Activated CD8-positive, alpha-beta memory T cell treated with anti-CD3 and anti-CD28 coated beads, Interleukin-2, amount 50 U/mL, for 1 hour (primary cell): ENCODE data around the gene TNK2.
"Not testable (repeated sequence)": the region's sequence is repeated elsewhere in the genome, so short reads cannot be mapped to it uniquely, and the experiment has no call there.

Source experiments
- DNase-seq: peaks from one replicate; pipeline ENCODE4 v3.0.0-alpha.2; 2020; ENCODE audit errors: extremely low read depth

Gene TNK2

GRCh38 chr3:195916991-195917390, 8.6 kb upstream of the TNK2 start:
- no peak for DNase-seq

GRCh38 chr3:195916291-195916690, 7.9 kb upstream of the TNK2 start:
- DNase-seq: no peak

- DNase-seq: peak; percentile 86
Observed at GRCh38 chr3:195914648-195915473, 6.5 kb upstream of the TNK2 start.

GRCh38 chr3:195914146-195914545, 5.8 kb upstream of the TNK2 start:
- DNase-seq: not testable (repeated sequence)

GRCh38 chr3:195913382-195913781, 5.0 kb upstream of the TNK2 start:
- no peak for DNase-seq

GRCh38 chr3:195911946-195912270, 3.6 kb upstream of the TNK2 start:
- no peak for DNase-seq

- DNase-seq: no peak
Observed at GRCh38 chr3:195911041-195911945, 2.9 kb upstream of the TNK2 start.

GRCh38 chr3:195910499-195910845, 2.1 kb upstream of the TNK2 start:
- no peak for DNase-seq

- DNase-seq: peak; percentile 57
Observed at GRCh38 chr3:195909644-195910498, 1.5 kb upstream of the TNK2 start.

- no peak for DNase-seq
Observed at GRCh38 chr3:195908694-195909581, 587 bp upstream of the TNK2 start.

- DNase-seq: no peak
Observed at GRCh38 chr3:195907684-195907933, 742 bp downstream of the TNK2 start.

GRCh38 chr3:195906865-195907683, 1.3 kb downstream of the TNK2 start:
- DNase-seq: peak; percentile 70

- DNase-seq: no peak
Observed at GRCh38 chr3:195905970-195906864, 2.1 kb downstream of the TNK2 start.

- no peak for DNase-seq
Observed at GRCh38 chr3:195904368-195904767, 4.0 kb downstream of the TNK2 start.

- DNase-seq: no peak
Observed at GRCh38 chr3:195903950-195904290, 4.4 kb downstream of the TNK2 start.

- not testable (repeated sequence) for DNase-seq
Observed at GRCh38 chr3:195902634-195903033, 5.7 kb downstream of the TNK2 start.

GRCh38 chr3:195901836-195902585, 6.3 kb downstream of the TNK2 start:
- not testable (repeated sequence) for DNase-seq

- no peak for DNase-seq
Observed at GRCh38 chr3:195900436-195901355, 7.7 kb downstream of the TNK2 start.
